ENCODE measurements around the gene CLDN14.

DNA sequence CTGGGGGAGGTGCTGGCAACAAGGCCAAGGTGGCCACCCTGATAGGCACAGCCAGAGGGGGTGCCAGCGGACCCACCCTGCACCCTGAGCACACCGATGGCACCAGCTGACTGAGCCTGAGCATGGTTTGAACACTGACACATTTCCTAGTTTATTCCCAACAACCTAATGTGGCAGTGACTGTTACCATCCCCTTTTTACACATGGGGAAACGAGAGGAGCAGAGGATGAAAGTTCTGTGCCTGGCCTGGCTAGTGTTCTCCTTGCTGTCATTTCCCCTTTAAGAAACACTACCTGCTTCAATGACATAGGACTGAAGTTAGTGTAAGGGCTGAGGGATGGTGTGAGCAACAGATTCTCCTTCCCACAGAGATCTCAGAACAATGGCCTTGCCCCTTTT lies 15.3 kb downstream of the CLDN14 start:
- TF ChIP-seq, protein P1, sequence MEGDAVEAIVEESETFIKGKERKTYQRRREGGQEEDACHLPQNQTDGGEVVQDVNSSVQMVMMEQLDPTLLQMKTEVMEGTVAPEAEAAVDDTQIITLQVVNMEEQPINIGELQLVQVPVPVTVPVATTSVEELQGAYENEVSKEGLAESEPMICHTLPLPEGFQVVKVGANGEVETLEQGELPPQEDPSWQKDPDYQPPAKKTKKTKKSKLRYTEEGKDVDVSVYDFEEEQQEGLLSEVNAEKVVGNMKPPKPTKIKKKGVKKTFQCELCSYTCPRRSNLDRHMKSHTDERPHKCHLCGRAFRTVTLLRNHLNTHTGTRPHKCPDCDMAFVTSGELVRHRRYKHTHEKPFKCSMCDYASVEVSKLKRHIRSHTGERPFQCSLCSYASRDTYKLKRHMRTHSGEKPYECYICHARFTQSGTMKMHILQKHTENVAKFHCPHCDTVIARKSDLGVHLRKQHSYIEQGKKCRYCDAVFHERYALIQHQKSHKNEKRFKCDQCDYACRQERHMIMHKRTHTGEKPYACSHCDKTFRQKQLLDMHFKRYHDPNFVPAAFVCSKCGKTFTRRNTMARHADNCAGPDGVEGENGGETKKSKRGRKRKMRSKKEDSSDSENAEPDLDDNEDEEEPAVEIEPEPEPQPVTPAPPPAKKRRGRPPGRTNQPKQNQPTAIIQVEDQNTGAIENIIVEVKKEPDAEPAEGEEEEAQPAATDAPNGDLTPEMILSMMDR (IDR thresholded peaks at IDR 0.05; ENCODE audit: low read length), result no peak
- TF ChIP-seq EZH2 (IDR thresholded peaks at IDR 0.05; ENCODE audit: borderline replicate concordance, low read length), result no peak

Data from OCI-LY1 (cell line).